Heart right ventricle (tissue), 16 donors: ENCODE measurements around the gene UBN1. TPM values are rescaled to one million over a fixed set of nuclear protein-coding genes. Genes with fewer than 3 reads are reported as not detected.

Source experiments
- ATAC-seq, 8 donors: fragments of 200-7000 bp; cut with Tn5 transposase; one replicate each; pipeline ENCODE4 v1.9.1; 2020; ENCODE audit warnings: mild to moderate bottlenecking in 8 of 8, moderate library complexity in 8 of 8, moderate number of reproducible peaks in 1 of 8
- DNase-seq, 2 donors: peaks; one replicate each; pipeline ENCODE4 v3.0.0-alpha.2; 2020
- H3K27ac ChIP-seq, 10 donors: fragments of 200-600 bp; sonication (generic) in 2 of 10; one replicate each; pipeline versions ENCODE4 v1.5.0 to v1.8.0; 2020 to 2022; ENCODE audit warnings: mild to moderate bottlenecking in 3 of 10
- H3K27me3 ChIP-seq, 7 donors: fragments of 200-600 bp; one replicate each; pipeline ENCODE4 v1.8.0; 2021 to 2022; ENCODE audit warnings: mild to moderate bottlenecking in 2 of 7
- H3K36me3 ChIP-seq, 9 donors: fragments of 200-600 bp; sonication (generic) in 1 of 9; one replicate each; pipeline versions ENCODE4 v1.5.0 to v1.8.0; 2020 to 2022; ENCODE audit warnings: mild to moderate bottlenecking in 2 of 9
- H3K4me1 ChIP-seq, 9 donors: fragments of 200-600 bp; sonication (generic) in 1 of 9; one replicate each; pipeline versions ENCODE4 v1.5.0 to v1.8.0; 2020 to 2022; ENCODE audit warnings: mild to moderate bottlenecking in 4 of 9
- H3K4me3 ChIP-seq, 10 donors: fragments of 200-600 bp; sonication (generic) in 2 of 10; one replicate each; pipeline versions ENCODE4 v1.5.0 to v1.8.0; 2020 to 2022; ENCODE audit warnings: mild to moderate bottlenecking in 7 of 10, moderate library complexity in 2 of 10
- H3K9me3 ChIP-seq, 11 donors: fragments of 200-600 bp in 10 of 11; sonication (generic) in 2 of 11; one replicate each; pipeline versions ENCODE4 v1.5.0 to v1.8.0; 2013 to 2022; ENCODE audit warnings: mild to moderate bottlenecking in 2 of 11, control low read depth in 1 of 11, moderate library complexity in 1 of 11
- WGBS, 2 donors: extraction: QIAGEN DNeasy Blood & Tissue Kit; methylation state at CpG; one replicate each; pipeline ENCODE4 v1.1.7; 2013; ENCODE audit warnings: inconsistent platforms in 1 of 2; 5-methylcytosine and 5-hydroxymethylcytosine counted together
- intact Hi-C, 10 donors: fragments of 100-400 bp; cut with DNase I; formaldehyde crosslinking; loops; one replicate each; pipeline versions ENCODE4 v1.11.1 to v1.14.2; 2022
- polyA plus RNA-seq, 2 donors: library from polyadenylated mRNA; stranded (reverse); fragments of 200-250 nt; gene quantifications; one replicate each; pipeline ENCODE4 v1.2.3, GENCODE V29; 2013
- total RNA-seq, 10 donors: library from RNA; stranded (reverse); fragmentation: NEBNext Ultra II Directional in 3 of 10; extraction: Animal tissue kit (Norgen Biotek cat#: 25700) in 3 of 10; gene quantifications; one replicate each; pipeline versions ENCODE4 v1.2.1 to v1.2.4, GENCODE V29; 2021 to 2023
- TF ChIP-seq, protein P1 (sequence below), 9 donors: fragments of 200-600 bp; sonication (generic) in 2 of 9; IDR thresholded peaks; one replicate each; pipeline versions ENCODE4 v1.5.0 to v1.8.0; 2021 to 2022; ENCODE audit warnings: antibody characterized with exemption in 9 of 9, mild to moderate bottlenecking in 5 of 9, moderate library complexity in 1 of 9
- donor health status: Arrhythmogenic right ventricular cardiomyopathy.
- donor health status: ischemic (EF 13 %, LVEDD 7.1; RV severe dilation, severe dysfunction).
- donor health status: healthy with polysubstance abuse.
- donor health status: DM: no; HTN: yes; CAD: no.
- donor health status: DM: no; HTN: no; CAD: no.
- donor health status: ischemic (EF 25% LVEDD 6.9; RV normal size, moderate dysfunction).
- donor health status: ischemic (EF 25% LVEDD 5.7; RV mildly dilated, moderate dysfunction).
- donor health status: healthy.
- donor health status: DM: yes; HTN: yes; CAD: no.
- donor health status: Ischemic cardiomyopathy.
- donor health status: ischemic (EF 35%, LVEDD 5.7; RV mildly dilated, moderate dysfunction).
- donor health status: nonischemic (EF 11% LVEDD 7.7; RV severe dilation, severe dysfunction).
- donor health status: DM: yes; HTN: yes; CAD: no.
- donor health status: PGD.
- donor health status: ischemic (EF 29% LVEDD 5.4; RV normal size, mild dysfunction).
- donor health status: nonischemic (EF 23%, LVEDD 6.1; RV moderate dilation, normal function).

UBN1 gene
- total and polyA plus RNA-seq, 12 donors = 11.3 to 56.9 (median 30.2) TPM

DNA sequence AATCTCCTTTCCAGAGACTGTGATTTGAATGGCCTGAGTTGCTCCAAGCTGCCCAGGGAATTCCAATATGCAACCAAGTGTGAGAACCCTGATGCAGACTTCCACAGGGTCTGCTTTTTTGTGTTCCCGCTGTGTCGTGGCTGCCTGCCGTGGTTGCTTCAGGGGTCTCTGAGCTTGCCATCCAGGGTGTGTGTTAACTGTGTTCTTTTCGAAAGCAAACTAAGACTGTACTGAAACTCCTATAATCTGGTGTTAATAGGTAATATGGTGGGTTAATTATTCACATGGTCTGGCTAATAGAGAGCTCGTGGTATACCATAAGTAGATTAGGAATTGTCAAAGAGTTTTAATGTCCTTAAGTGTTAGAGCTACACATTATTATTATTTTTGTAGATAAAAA, 20.7 kb downstream of the UBN1 start:
- intact Hi-C loops = loop anchor here in 1 of 10 donors (10.0 kb wide), 1 partner anchor 63 kb away; the partner anchor contains the start of gene ROGDI
- ATAC-seq = no peak

DNA sequence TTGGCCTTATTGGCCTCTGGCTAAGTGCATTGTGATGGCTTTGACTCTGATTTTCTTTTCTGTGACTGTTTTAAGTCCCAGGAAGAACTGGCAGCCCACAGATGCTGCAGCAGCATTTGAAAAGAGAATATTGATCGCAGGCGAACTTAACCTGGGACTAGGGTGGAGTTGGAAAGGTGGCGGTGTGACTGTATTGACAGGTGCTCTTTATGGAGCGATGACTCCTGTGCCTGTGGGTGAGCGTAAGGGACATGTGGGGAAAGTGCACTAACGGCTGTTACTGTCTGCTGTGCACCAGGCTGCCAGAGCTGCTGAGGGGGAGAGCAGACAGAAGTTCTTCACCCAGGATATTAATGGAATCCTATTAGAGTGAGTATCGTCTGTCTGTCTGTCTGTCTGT, 21.3 kb downstream of the UBN1 start:
- no peaks in the 10 kb centered on the region for H3K27me3 ChIP-seq
- H3K36me3 ChIP-seq = peaks cover 0 to 89% (median 36%) of the 10 kb centered on the region in 9 donors
- no peak for DNase-seq
- WGBS, 2 donors = 79% methylated on average over 7 of the region's 7 CpGs
- H3K4me1 ChIP-seq = peaks cover 0 to 41% (median 21%) of the 10 kb centered on the region in 9 donors
- intact Hi-C loops = loop anchor here in 1 of 10 donors (10.0 kb wide), 1 partner anchor 64 kb away; the partner anchor contains the start of gene ROGDI
- ATAC-seq = peak in 5 of 8 donors; percentile 21 to 61 (median 42)
- peak overlapping the region in 2 of 10 donors; percentile 7 to 35 for H3K27ac ChIP-seq
- TF ChIP-seq, protein P1, sequence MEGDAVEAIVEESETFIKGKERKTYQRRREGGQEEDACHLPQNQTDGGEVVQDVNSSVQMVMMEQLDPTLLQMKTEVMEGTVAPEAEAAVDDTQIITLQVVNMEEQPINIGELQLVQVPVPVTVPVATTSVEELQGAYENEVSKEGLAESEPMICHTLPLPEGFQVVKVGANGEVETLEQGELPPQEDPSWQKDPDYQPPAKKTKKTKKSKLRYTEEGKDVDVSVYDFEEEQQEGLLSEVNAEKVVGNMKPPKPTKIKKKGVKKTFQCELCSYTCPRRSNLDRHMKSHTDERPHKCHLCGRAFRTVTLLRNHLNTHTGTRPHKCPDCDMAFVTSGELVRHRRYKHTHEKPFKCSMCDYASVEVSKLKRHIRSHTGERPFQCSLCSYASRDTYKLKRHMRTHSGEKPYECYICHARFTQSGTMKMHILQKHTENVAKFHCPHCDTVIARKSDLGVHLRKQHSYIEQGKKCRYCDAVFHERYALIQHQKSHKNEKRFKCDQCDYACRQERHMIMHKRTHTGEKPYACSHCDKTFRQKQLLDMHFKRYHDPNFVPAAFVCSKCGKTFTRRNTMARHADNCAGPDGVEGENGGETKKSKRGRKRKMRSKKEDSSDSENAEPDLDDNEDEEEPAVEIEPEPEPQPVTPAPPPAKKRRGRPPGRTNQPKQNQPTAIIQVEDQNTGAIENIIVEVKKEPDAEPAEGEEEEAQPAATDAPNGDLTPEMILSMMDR (IDR thresholded peaks at IDR 0.05) = no peak
- H3K9me3 ChIP-seq = no peaks in the 10 kb centered on the region
- no peak overlapping the region for H3K4me3 ChIP-seq

More for the DNA sequence above, 20.7 kb downstream of the UBN1 start:
- TF ChIP-seq, protein P1 (IDR thresholded peaks at IDR 0.05) = no peak
- Histone ChIP-seq H3K9me3 (no peaks in the 10 kb centered on the region), H3K27me3 (no peaks in the 10 kb centered on the region), H3K4me3 (no peak overlapping the region), H3K4me1 (peaks cover 0 to 46% (median 25%) of the 10 kb centered on the region in 9 donors), H3K36me3 (peaks cover 0 to 88% (median 31%) of the 10 kb centered on the region in 9 donors), H3K27ac (peak overlapping the region in 1 of 10 donors; percentile 7)
- DNase-seq = no peak
- 91 to 93% methylated on average over 5 of the region's 5 CpGs for WGBS, 2 donors

DNA sequence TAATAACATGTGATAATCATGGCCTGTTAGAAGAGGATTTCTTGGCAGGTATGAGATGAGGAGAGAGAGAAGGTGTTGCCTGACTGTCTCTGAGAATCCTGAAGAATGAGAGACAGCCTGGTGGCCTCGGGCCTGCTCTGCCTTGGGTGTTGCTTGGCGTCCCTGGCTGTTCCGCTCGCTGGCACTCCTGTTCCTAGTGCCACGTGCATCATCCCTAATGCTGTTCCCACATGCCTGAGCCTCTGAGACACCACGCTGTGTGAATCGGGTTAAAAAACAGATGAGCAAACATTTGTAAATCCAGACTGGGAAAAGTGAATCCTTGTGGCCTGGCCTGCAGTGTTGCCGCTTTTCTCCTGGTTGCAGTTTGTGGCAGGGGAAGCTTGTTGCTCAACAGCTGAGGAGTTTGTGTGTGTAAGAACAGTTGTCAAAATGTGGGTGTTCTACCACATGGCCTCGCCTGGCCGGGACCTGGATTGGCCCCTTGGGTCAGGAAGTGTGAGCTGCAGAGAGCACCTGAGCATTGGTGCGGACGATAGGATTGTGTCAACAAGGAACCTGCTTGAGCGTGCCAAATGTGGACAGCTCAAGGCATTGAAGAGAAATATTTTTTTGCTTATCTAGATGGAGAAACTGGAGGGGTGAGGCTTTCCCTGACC, 22.0 kb downstream of the UBN1 start:
- Histone ChIP-seq H3K36me3 (peaks cover 0 to 90% (median 42%) of the 10 kb centered on the region in 9 donors), H3K4me3 (no peak overlapping the region), H3K9me3 (no peaks in the 10 kb centered on the region), H3K27me3 (no peaks in the 10 kb centered on the region), H3K27ac (peak overlapping the region in 1 of 10 donors; percentile 35), H3K4me1 (peaks cover 0 to 34% (median 14%) of the 10 kb centered on the region in 9 donors)
- intact Hi-C loops = loop anchor here in 1 of 10 donors (10.0 kb wide), 1 partner anchor 64 kb away; the partner anchor contains the start of gene ROGDI
- TF ChIP-seq, protein P1 (IDR thresholded peaks at IDR 0.05) = no peak
- ATAC-seq (peak in 4 of 8 donors; percentile 27 to 72 (median 36)), DNase-seq (no peak)
- WGBS, 2 donors = 75 to 82% methylated on average over 13 of the region's 13 CpGs

DNA sequence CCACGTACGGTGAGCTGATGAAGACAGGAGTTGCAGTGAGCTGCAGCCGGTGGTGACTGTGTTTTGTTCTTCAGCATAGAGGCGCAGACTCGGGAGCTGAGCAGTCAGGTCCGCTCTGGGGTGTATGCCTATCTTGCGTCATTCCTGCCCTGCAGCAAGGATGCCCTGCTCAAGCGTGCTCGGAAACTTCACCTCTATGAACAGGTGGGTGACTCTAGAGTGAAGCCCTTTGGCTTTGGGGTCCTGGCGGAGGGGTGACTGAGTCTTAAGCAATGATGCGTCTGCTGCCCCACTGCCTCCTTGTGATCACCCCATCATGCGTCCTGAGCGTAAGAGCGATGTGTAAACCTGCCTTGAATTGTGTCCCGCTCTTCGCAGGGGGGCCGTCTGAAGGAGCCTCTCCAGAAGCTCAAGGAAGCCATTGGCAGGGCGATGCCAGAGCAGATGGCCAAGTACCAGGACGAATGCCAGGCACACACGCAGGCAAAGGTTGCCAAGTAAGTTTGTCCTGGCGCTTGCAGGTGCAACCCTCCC, 22.9 kb downstream of the UBN1 start:
- DNase-seq (no peak), ATAC-seq (peak in 1 of 8 donors; percentile 23)
- intact Hi-C loops = loop anchor here in 1 of 10 donors (5.0 kb wide), 1 partner anchor 77 kb away; no protein-coding TSS in a partner anchor

More for the DNA sequence above, 22.9 kb downstream of the UBN1 start:
- Histone ChIP-seq H3K9me3 (no peaks in the 10 kb centered on the region), H3K4me3 (no peak overlapping the region), H3K4me1 (peaks cover 0 to 26% (median 13%) of the 10 kb centered on the region in 9 donors), H3K27me3 (no peaks in the 10 kb centered on the region), H3K27ac (no peak overlapping the region), H3K36me3 (peaks cover 0 to 92% (median 52%) of the 10 kb centered on the region in 9 donors)
- TF ChIP-seq, protein P1 (IDR thresholded peaks at IDR 0.05) = no peak
- 88 to 89% methylated on average over 21 of the region's 21 CpGs for WGBS, 2 donors
